ENCODE results near the gene APOBR. TPM values are rescaled to one million over a fixed set of nuclear protein-coding genes. Genes with fewer than 3 reads are reported as not detected.
"Not testable (repeated sequence)": the region's sequence is repeated elsewhere in the genome, so short reads cannot be mapped to it uniquely, and the experiment has no call there.

Gene APOBR
- total RNA-seq, 1 experiment from 2014 or later: 0.09 TPM

DNA sequence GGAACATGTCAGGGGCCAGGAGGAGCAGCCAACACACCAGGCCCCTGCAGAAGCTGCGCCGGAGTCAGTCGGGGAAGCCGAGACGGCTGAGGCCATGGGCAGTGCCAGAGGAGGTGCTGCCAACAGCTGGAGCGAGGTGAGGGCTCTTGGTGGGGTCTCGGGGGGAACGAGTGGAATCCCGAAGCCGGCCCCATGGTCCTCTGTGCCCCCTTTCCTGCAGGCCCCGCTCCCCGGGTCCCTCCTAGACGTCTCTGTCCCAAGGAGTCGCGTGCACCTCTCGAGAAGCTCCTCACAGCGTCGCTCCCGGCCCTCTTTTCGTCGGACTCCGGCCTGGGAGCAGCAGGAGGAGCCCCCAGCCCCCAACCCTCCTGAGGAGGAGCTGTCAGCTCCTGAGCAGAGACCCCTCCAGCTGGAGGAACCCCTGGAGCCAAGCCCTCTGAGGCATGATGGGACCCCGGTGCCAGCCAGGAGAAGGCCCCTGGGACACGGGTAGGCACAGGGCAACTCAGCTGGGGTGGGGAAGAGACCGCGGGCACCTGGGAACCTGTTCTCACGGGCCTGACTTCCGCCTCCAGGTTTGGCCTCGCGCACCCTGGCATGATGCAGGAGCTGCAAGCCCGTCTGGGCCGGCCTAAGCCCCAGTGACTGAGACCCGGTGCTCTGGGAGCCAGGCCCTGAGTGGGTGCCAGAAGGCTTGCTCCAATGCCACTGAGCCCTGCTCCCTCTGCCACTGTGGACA lies 3.6 kb downstream of the APOBR start:
- Mint-ChIP-seq H3K9me3 (ENCODE audit: unreplicated experiment) (no peaks in the 10 kb centered on the region), H3K27ac (ENCODE audit: low read depth, unreplicated experiment) (no peak overlapping the region), H3K4me3 (ENCODE audit: unreplicated experiment) (no peak overlapping the region), H3K4me1 (ENCODE audit: insufficient read depth, unreplicated experiment) (no peaks in the 10 kb centered on the region), H3K36me3 (ENCODE audit: insufficient read depth, unreplicated experiment) (no peaks in the 10 kb centered on the region), H3K27me3 (ENCODE audit: insufficient read depth, unreplicated experiment) (peaks cover 13% of the 10 kb centered on the region)
- POLR2A ChIA-PET: no interaction called here
- intact Hi-C loops (cut with micrococcal nuclease): no loop called here
- CTCF ChIA-PET: interaction anchor here (0.6 kb wide), 1 partner anchor 480 kb away, joined by 3 read pairs; no protein-coding TSS in a partner anchor
- no peak for DNase-seq (ENCODE audit: unreplicated experiment)
- no TSS peak for BruUV-seq (replicated peaks)
- TF ChIP-seq, protein P1, sequence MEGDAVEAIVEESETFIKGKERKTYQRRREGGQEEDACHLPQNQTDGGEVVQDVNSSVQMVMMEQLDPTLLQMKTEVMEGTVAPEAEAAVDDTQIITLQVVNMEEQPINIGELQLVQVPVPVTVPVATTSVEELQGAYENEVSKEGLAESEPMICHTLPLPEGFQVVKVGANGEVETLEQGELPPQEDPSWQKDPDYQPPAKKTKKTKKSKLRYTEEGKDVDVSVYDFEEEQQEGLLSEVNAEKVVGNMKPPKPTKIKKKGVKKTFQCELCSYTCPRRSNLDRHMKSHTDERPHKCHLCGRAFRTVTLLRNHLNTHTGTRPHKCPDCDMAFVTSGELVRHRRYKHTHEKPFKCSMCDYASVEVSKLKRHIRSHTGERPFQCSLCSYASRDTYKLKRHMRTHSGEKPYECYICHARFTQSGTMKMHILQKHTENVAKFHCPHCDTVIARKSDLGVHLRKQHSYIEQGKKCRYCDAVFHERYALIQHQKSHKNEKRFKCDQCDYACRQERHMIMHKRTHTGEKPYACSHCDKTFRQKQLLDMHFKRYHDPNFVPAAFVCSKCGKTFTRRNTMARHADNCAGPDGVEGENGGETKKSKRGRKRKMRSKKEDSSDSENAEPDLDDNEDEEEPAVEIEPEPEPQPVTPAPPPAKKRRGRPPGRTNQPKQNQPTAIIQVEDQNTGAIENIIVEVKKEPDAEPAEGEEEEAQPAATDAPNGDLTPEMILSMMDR (IDR thresholded peaks at IDR 0.05; ENCODE audit: unreplicated experiment): no peak

DNA sequence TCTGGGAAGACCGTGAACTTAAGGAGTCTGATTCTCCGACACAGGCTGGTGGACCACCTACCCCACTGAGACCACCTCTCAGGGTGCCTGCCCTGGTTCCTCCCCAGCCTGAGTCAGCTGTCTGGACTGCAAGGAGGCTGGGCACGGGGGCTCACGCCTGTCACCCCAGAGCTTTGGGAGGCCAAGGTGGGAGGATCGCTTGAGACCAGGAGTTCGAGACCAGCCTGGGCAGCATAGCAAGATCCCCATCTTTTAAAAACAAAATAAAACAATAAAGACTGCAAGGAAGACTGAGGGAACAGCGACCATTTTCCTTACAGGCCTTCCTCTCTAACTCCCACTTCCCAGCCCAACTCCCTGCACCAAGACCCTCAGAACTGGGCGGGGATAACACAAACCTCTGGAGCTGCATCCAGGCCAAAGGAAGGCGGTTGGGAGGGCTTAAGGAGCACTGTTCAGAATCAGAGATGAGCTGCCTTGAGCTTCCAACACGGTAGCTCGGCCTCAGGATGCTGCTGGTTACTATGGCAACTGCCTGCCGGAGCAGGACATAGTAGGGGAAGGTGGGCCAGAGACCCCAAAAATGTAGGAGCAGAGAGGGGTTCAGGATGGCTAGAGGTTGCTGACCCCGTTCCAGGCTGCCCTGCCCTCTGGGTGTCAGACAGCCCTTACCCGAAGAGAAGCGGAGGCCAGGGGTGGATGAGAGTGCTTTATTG lies 4.4 kb downstream of the APOBR start:
- H3K27me3 Mint-ChIP-seq (ENCODE audit: insufficient read depth, unreplicated experiment): peaks cover 13% of the 10 kb centered on the region
- no peaks in the 10 kb centered on the region for H3K36me3 Mint-ChIP-seq (ENCODE audit: insufficient read depth, unreplicated experiment)
- TF ChIP-seq, protein P1 (IDR thresholded peaks at IDR 0.05; ENCODE audit: unreplicated experiment): no peak
- no peak for DNase-seq (ENCODE audit: unreplicated experiment)
- no peaks in the 10 kb centered on the region for H3K4me1 Mint-ChIP-seq (ENCODE audit: insufficient read depth, unreplicated experiment)
- intact Hi-C loops (cut with micrococcal nuclease): no loop called here
- CTCF ChIA-PET: no interaction called here
- H3K27ac Mint-ChIP-seq (ENCODE audit: low read depth, unreplicated experiment): no peak overlapping the region
- POLR2A ChIA-PET: no interaction called here
- no peak overlapping the region for H3K4me3 Mint-ChIP-seq (ENCODE audit: unreplicated experiment)
- H3K9me3 Mint-ChIP-seq (ENCODE audit: unreplicated experiment): no peaks in the 10 kb centered on the region
- no TSS peak for BruUV-seq (replicated peaks)

DNA sequence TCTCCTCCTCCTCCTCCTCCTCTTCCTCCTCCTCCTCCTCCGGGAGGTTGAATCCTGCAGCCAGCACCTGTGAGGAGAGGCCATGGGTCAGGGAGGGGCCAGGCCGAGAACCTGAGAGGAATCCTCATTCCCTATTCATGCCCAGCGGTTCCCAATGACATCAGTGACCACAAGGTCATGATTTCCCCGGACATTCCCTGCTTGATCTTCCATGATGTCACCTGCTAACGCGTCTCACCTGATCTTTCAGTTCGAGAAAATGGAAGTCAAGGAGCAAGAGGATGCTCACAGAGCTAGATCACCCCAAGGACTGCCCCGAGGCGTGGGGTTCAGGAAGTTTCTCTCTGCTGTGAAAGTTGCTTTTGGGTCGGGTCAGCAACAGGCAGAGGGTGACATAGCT lies 5.4 kb downstream of the APOBR start:
- Mint-ChIP-seq H3K4me1 (ENCODE audit: insufficient read depth, unreplicated experiment) (no peaks in the 10 kb centered on the region), H3K9me3 (ENCODE audit: unreplicated experiment) (no peaks in the 10 kb centered on the region), H3K4me3 (ENCODE audit: unreplicated experiment) (no peak overlapping the region), H3K27ac (ENCODE audit: low read depth, unreplicated experiment) (no peak overlapping the region), H3K36me3 (ENCODE audit: insufficient read depth, unreplicated experiment) (no peaks in the 10 kb centered on the region), H3K27me3 (ENCODE audit: insufficient read depth, unreplicated experiment) (peaks cover 13% of the 10 kb centered on the region)
- TF ChIP-seq, protein P1 (IDR thresholded peaks at IDR 0.05; ENCODE audit: unreplicated experiment): no peak
- no peak for DNase-seq (ENCODE audit: unreplicated experiment)
- ChIA-PET POLR2A (no interaction called here), CTCF (interaction anchor here (0.6 to 0.7 kb wide), 2 partner anchors 28 to 32 kb away, joined by 3 read pairs; partner anchors contain the start of gene NPIPB7)
- BruUV-seq (replicated peaks): no TSS peak
- intact Hi-C loops (cut with micrococcal nuclease): no loop called here

DNA sequence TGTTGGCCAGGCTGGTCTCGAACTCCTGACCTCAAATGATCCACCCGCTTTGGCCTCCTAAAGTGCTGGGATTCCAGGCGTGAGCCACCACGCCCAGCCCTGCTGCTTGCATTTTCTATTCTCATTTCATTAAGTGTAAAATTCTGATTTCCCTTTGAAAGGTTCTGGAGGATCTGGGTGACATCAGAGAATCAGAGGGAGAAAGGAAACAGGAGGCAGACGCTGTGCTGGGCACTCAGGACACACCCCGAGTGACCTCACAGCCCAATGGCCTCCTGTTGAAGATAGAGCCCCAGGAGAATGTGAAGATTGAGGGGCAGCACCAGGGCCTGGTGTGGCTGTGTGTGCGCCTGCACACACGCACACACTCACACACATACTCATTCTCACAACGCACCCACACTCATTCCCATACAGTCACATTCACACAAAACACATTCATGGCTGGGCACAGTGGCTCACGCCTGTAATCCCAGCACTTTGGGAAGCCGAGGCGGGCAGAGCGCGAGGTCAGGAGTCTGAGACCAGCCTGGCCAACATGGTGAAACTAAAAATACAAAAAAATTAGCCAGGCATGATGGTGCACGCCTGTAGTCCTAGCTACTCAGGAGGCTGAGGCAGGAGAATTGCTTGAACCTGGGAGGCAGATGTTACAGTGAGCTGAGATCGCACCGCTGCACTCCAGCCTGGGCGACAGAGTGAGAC lies 6.2 kb downstream of the APOBR start:
- DNase-seq (ENCODE audit: unreplicated experiment); H3K36me3 Mint-ChIP-seq (ENCODE audit: insufficient read depth, unreplicated experiment); H3K9me3 Mint-ChIP-seq (ENCODE audit: unreplicated experiment); H3K27ac Mint-ChIP-seq (ENCODE audit: low read depth, unreplicated experiment); H3K4me1 Mint-ChIP-seq (ENCODE audit: insufficient read depth, unreplicated experiment); H3K4me3 Mint-ChIP-seq (ENCODE audit: unreplicated experiment); POLR2A ChIA-PET; BruUV-seq (replicated peaks); intact Hi-C loops (cut with micrococcal nuclease): not testable (repeated sequence)
- CTCF ChIA-PET: interaction anchor here (0.7 kb wide), 1 partner anchor 29 kb away, joined by 3 read pairs; the partner anchor contains the start of gene NPIPB7
- H3K27me3 Mint-ChIP-seq (ENCODE audit: insufficient read depth, unreplicated experiment): peaks cover 15% of the 10 kb centered on the region
